Upper lobe of left lung (tissue), 6 donors: Measurements from ENCODE around the gene TRIM38. TPM values are rescaled to one million over a fixed set of nuclear protein-coding genes. Genes with fewer than 3 reads are reported as not detected.
A peak's percentile ranks its signal among the peaks of the same experiment; 100 is the strongest.

Experiments used
- ATAC-seq, 2 donors: fragments of 200-7000 bp; cut with Tn5 transposase; one replicate each; pipeline ENCODE4 v1.9.1; 2022; ENCODE audit warnings: mild to moderate bottlenecking in 2 of 2, moderate library complexity in 2 of 2; ENCODE audit not compliant: low FRiP score in 2 of 2
- DNase-seq, 2 donors: peaks; one replicate each; pipeline ENCODE4 v3.0.0-alpha.2; 2019 to 2020
- H3K27ac ChIP-seq, 4 donors: fragments of 200-600 bp; sonication (generic); one replicate each; pipeline ENCODE4 v1.5.1; 2016 to 2019
- H3K27me3 ChIP-seq, 4 donors: fragments of 200-600 bp; sonication (generic); one replicate each; pipeline ENCODE4 v1.5.1; 2017 to 2019
- H3K36me3 ChIP-seq, 4 donors: fragments of 200-600 bp; sonication (generic); one replicate each; pipeline ENCODE4 v1.5.1; 2016 to 2019
- H3K4me1 ChIP-seq, 4 donors: fragments of 200-600 bp; sonication (generic); one replicate each; pipeline ENCODE4 v1.5.1; 2018 to 2019
- H3K4me3 ChIP-seq, 4 donors: fragments of 200-600 bp; sonication (generic); one replicate each; pipeline ENCODE4 v1.5.1; 2017 to 2019; ENCODE audit warnings: mild to moderate bottlenecking in 2 of 4, moderate library complexity in 1 of 4
- H3K9me3 ChIP-seq, 4 donors: fragments of 200-600 bp; sonication (generic); one replicate each; pipeline ENCODE4 v1.5.1; 2018 to 2019
- EP300 ChIP-seq, 4 donors: sonication (generic); formaldehyde crosslinking; IDR thresholded peaks; one replicate each; pipeline ENCODE4 v1.5.1; 2017; ENCODE audit warnings: antibody characterized with exemption in 4 of 4, control low read depth in 2 of 4
- POLR2A ChIP-seq, 4 donors: fragments of 450-650 bp; IDR thresholded peaks; one replicate each; pipeline ENCODE4 v1.5.1; 2016 to 2017; ENCODE audit warnings: antibody characterized with exemption in 4 of 4, mild to moderate bottlenecking in 2 of 4
- POLR2AphosphoS5 ChIP-seq, 2 donors: sonication (generic); formaldehyde crosslinking; IDR thresholded peaks; one replicate each; pipeline ENCODE4 v1.5.1; 2017; ENCODE audit warnings: antibody characterized with exemption in 2 of 2
- whole genome bisulfite sequencing, 2 donors: methylation state at CpG; one replicate each; pipeline ENCODE4 v1.1.5; 2017 to 2018; 5-methylcytosine and 5-hydroxymethylcytosine counted together
- total RNA-seq, 6 donors: library from RNA; depleted of rRNA in 4 of 6; stranded (reverse); fragments of >200 nt in 4 of 6; gene quantifications; one replicate each; pipeline versions ENCODE4 v1.1.0 to v1.2.1, GENCODE V29; 2016 to 2021
- TF ChIP-seq, protein P1 (sequence below), 6 experiments: fragments of 450-650 bp in 4 of 6; fragments of 200-600 bp in 2 of 6; sonication (generic) in 2 of 6; IDR thresholded peaks; one replicate each; pipeline ENCODE4 v1.5.1; 2016 to 2019; ENCODE audit warnings: antibody characterized with exemption in 6 of 6
- donor health status: DM: no; HTN: no; CAD: no; lungs with moderate emphysema.
- donor health status: DM: no; HTN: yes; CAD: no; lungs with severe emphysema.

TRIM38 gene
- total RNA-seq, 6 donors from 2014 or later = 9.0 to 22.0 (median 14.7) TPM

DNA sequence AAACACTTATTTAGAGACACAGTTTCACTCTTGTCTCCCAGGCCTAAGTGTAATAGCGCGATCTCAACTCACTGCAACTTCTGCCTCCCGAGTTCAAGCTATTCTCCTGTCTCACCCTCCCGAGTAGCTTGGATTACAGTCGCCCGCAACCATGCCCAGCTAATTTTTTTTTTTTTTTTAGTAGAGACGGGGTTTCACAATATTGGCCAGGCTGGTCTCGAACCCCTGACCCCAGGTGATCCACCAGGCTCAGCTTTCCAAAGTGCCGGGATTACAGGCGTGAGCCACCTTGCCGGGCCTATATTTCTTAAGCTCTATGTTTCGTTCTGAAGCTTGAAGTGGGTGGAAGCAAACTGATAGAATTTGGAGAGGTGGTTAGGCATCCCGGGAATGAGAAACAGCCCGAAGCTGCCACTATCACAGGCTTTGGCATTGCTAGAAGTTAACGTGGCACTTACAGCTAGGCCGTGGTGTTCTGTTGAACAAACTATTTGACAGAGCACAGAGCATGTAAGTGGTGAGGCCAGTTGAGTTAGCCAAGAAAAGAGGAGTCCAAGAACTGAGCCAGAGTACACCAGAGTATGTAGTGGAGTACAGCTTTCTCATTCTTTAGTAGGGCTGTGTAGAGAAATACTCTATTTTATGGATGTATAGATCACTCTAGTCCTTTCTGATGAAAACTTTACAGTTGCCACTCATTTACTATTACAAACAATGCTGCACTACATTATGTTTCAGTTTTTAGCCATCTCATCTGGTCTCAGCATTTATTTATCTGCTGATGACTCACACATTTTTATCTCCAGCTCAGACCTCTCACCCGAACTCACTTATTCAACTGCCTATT is 62.7 kb downstream of the TRIM38 start:
- Histone ChIP-seq H3K36me3 (no peaks in the 10 kb centered on the region), H3K9me3 (no peaks in the 10 kb centered on the region), H3K4me1 (peaks cover 7 to 33% (median 19%) of the 10 kb centered on the region in 4 donors), H3K27me3 (no peaks in the 10 kb centered on the region), H3K4me3 (no peak overlapping the region), H3K27ac (peak overlapping the region; percentile 89 to 97 (median 93))
- ATAC-seq (peak in 1 of 2 donors; percentile 19), DNase-seq (peak in 1 of 2 donors; percentile 69)
- WGBS, 2 donors = 74 to 84% methylated on average over 17 of the region's 17 CpGs
- TF ChIP-seq POLR2AphosphoS5 (IDR thresholded peaks at IDR 0.05) = peak in 1 of 2 donors; percentile 9
- peak in 1 of 4 donors; percentile 6 for TF ChIP-seq POLR2A (IDR thresholded peaks at IDR 0.05)
- TF ChIP-seq EP300 (IDR thresholded peaks at IDR 0.05) = no peak

DNA sequence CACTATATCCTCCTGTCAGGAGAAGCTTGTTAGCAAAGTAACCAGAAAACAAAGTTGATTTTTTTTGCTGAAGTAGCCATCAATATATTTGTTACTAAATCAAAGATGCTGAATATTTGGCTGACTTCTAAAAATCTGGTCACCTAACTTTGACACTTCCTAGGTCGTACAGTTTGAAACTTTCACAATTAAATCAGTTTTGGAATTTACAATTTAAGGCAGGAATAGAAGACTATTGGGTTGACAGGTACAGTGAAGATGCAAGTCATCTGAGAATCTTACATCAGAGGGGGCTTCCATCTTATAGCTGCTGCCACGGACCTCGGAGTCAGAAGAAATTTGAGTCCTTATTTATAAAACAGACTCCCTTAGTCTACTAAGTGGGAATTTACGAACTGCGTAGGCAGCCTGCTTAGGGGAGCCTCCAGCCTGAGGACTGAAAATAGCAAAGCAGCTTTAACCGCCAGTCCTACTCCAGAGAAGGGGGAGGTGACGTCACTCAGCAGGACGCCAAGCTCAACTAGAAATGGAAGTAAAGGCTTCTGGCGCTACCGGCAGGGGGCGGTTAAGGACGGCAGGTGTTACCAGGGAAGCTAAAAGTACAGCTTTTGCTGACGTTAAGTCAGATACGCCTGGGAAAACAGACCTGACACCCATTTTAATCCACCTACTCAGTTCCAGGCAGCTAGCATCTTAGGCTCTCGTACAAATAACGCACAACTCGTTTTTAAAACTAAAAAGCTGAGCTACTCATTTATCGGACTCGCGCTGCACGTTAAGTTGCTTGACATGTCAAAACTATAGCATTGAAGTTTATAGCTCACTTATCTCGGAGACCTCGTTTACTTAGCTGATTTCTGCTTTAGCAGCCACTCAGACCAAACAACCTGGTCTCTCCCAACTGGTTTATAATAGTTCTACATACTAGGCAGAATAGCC is 63.6 kb downstream of the TRIM38 start:
- Histone ChIP-seq H3K36me3 (no peaks in the 10 kb centered on the region), H3K4me1 (peaks cover 7 to 33% (median 19%) of the 10 kb centered on the region in 4 donors), H3K4me3 (peak overlapping the region; percentile 24 to 70 (median 64)), H3K9me3 (no peaks in the 10 kb centered on the region), H3K27me3 (no peaks in the 10 kb centered on the region), H3K27ac (peak overlapping the region; percentile 89 to 97 (median 93))
- TF ChIP-seq POLR2AphosphoS5 (IDR thresholded peaks at IDR 0.05) (peak; percentile 47 to 80), POLR2A (IDR thresholded peaks at IDR 0.05) (peak in 3 of 4 donors; percentile 35 to 65 (median 43)), EP300 (IDR thresholded peaks at IDR 0.05) (no peak)
- TF ChIP-seq, protein P1, sequence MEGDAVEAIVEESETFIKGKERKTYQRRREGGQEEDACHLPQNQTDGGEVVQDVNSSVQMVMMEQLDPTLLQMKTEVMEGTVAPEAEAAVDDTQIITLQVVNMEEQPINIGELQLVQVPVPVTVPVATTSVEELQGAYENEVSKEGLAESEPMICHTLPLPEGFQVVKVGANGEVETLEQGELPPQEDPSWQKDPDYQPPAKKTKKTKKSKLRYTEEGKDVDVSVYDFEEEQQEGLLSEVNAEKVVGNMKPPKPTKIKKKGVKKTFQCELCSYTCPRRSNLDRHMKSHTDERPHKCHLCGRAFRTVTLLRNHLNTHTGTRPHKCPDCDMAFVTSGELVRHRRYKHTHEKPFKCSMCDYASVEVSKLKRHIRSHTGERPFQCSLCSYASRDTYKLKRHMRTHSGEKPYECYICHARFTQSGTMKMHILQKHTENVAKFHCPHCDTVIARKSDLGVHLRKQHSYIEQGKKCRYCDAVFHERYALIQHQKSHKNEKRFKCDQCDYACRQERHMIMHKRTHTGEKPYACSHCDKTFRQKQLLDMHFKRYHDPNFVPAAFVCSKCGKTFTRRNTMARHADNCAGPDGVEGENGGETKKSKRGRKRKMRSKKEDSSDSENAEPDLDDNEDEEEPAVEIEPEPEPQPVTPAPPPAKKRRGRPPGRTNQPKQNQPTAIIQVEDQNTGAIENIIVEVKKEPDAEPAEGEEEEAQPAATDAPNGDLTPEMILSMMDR (IDR thresholded peaks at IDR 0.05) = peak; percentile 82 to 93 (median 86)
- WGBS, 2 donors = 2% methylated on average over 22 to 23 of the region's 23 CpGs
- peak; percentile 78 to 87 for ATAC-seq
- DNase-seq = peak in 1 of 2 donors; percentile 99

DNA sequence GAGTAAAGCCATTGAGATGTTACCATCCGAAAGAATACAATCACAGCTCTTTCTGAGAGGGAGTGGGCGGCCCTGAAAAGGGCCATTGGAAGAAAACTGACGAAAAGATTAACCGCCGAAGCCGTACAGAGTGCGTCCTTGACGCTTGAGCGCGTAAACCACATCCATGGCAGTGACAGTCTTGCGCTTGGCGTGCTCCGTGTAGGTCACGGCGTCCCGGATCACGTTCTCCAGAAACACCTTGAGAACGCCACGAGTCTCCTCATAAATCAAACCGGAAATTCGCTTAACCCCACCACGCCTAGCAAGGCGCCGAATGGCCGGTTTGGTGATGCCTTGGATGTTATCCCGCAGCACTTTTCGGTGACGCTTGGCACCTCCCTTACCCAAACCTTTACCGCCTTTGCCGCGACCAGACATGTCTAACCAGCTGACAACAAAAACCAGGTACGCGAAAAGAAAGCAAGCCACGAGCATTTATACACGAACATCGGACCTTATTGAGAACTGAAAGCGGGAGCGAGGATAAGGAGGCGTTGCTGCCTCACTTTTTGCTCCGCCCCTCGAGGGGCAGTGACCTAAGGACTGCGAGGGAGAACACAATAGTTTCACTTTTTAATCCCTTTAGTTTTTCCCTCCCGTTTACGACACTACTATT is 64.4 kb downstream of the TRIM38 start:
- Histone ChIP-seq H3K27ac (peak overlapping the region; percentile 89 to 97 (median 93)), H3K4me3 (peak overlapping the region; percentile 24 to 70 (median 64)), H3K9me3 (no peaks in the 10 kb centered on the region), H3K4me1 (peaks cover 12 to 36% (median 23%) of the 10 kb centered on the region in 4 donors), H3K36me3 (no peaks in the 10 kb centered on the region), H3K27me3 (no peaks in the 10 kb centered on the region)
- DNase-seq (peak in 1 of 2 donors; percentile 92), ATAC-seq (peak; percentile 91 to 92)
- peak; percentile 97 to 99 for TF ChIP-seq POLR2AphosphoS5 (IDR thresholded peaks at IDR 0.05)
- TF ChIP-seq, protein P1 (IDR thresholded peaks at IDR 0.05) = peak in 1 of 6 experiments; percentile 6
- TF ChIP-seq POLR2A (IDR thresholded peaks at IDR 0.05) = peak in 3 of 4 donors; percentile 92 to 99 (median 96)
- TF ChIP-seq EP300 (IDR thresholded peaks at IDR 0.05) = peak in 3 of 4 donors; percentile 10 to 98 (median 51)
- WGBS, 2 donors = 0% methylated on average over 28 to 44 of the region's 44 CpGs

DNA sequence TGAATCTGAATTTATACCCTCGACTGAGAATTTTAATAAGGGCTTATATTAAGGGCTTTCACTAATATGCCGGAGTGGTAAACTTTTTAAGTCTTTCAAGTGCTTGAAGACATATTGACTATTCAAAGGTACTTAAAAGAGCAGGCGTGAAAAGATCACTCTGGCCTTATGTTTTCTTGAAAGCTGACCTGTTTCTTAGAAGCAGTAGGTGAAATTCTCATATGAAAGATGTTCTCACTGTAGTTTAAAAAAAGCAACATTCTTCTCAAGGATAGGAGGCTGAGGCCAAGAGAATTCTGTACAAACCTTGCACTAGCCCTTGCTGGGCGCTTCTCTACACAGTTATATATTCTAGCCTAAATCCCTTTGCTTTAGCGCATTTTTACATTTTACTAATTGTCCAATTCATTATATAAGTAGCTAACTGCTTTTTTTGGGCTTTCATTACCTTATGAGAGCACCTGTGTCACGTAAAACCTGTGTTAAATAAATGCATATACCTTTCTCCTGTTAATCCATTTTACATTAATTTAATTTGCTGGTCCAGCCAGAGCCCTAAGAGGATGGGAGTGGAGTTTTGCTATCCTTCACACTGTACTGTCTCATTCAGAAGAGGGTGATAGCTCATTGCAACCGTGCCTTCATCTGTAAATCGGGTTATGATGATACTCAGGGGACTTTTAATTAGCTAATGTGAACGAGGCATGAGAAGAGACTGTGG is 65.0 kb downstream of the TRIM38 start:
- ATAC-seq (no peak), DNase-seq (no peak)
- Histone ChIP-seq H3K9me3 (no peaks in the 10 kb centered on the region), H3K4me1 (peaks cover 17 to 36% (median 26%) of the 10 kb centered on the region in 4 donors), H3K4me3 (peak overlapping the region in 3 of 4 donors; percentile 62 to 70 (median 65)), H3K27ac (peak overlapping the region; percentile 89 to 97 (median 93)), H3K27me3 (no peaks in the 10 kb centered on the region), H3K36me3 (no peaks in the 10 kb centered on the region)
- 59 to 60% methylated on average over 9 of the region's 9 CpGs for WGBS, 2 donors
- TF ChIP-seq, protein P1 (IDR thresholded peaks at IDR 0.05) = no peak
- TF ChIP-seq EP300 (IDR thresholded peaks at IDR 0.05) = no peak
- TF ChIP-seq POLR2A (IDR thresholded peaks at IDR 0.05) = no peak
- TF ChIP-seq POLR2AphosphoS5 (IDR thresholded peaks at IDR 0.05) = no peak
